Measurements from ENCODE around the gene PCK2. TPM values are rescaled to one million over a fixed set of nuclear protein-coding genes. Genes with fewer than 3 reads are reported as not detected.

PCK2 gene
- total and polyA plus RNA-seq, 2 donors (not counting 3 experiments of a cell fraction or from before 2014, with no cell fraction given) = 23.5 to 24.5 TPM

GRCh38 chr14:24145219-24145618 is 51.1 kb downstream of the PCK2 start:
- TF ChIP-seq EZH2 (IDR thresholded peaks at IDR 0.05; ENCODE audit: borderline replicate concordance, low read depth, low read length, severe bottlenecking) = no peak
- no peak for TF ChIP-seq MAX (IDR thresholded peaks at IDR 0.05; ENCODE audit: insufficient read depth, insufficient read length)
- TF ChIP-seq FOS (IDR thresholded peaks at IDR 0.05; ENCODE audit: borderline replicate concordance, insufficient read depth, low read length) = no peak
- TF ChIP-seq POLR2AphosphoS5 (IDR thresholded peaks at IDR 0.05; ENCODE audit: insufficient read depth, low read depth, low read length) = no peak
- no peak for TF ChIP-seq GATA2 (IDR thresholded peaks at IDR 0.05; ENCODE audit: insufficient read depth, insufficient read length, low read depth, low read length)
- TF ChIP-seq, protein P1, sequence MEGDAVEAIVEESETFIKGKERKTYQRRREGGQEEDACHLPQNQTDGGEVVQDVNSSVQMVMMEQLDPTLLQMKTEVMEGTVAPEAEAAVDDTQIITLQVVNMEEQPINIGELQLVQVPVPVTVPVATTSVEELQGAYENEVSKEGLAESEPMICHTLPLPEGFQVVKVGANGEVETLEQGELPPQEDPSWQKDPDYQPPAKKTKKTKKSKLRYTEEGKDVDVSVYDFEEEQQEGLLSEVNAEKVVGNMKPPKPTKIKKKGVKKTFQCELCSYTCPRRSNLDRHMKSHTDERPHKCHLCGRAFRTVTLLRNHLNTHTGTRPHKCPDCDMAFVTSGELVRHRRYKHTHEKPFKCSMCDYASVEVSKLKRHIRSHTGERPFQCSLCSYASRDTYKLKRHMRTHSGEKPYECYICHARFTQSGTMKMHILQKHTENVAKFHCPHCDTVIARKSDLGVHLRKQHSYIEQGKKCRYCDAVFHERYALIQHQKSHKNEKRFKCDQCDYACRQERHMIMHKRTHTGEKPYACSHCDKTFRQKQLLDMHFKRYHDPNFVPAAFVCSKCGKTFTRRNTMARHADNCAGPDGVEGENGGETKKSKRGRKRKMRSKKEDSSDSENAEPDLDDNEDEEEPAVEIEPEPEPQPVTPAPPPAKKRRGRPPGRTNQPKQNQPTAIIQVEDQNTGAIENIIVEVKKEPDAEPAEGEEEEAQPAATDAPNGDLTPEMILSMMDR (IDR thresholded peaks at IDR 0.05; ENCODE audit: extremely low read depth in 1 of 2, insufficient read depth in 1 of 2, low read depth in 1 of 2, low read length in 2 of 2) = no peak
- TF ChIP-seq JUN (IDR thresholded peaks at IDR 0.05; ENCODE audit: borderline replicate concordance, insufficient read depth, insufficient read length, low read depth) = no peak
- TF ChIP-seq POLR2A (IDR thresholded peaks at IDR 0.05; ENCODE audit: low read depth, low read length) = no peak
- TF ChIP-seq MYC (IDR thresholded peaks at IDR 0.05; ENCODE audit: low read depth, low read length) = no peak

More at GRCh38 chr14:24145219-24145618, 51.1 kb downstream of the PCK2 start:
- no peak overlapping the region for H3K9ac ChIP-seq (replicated peaks; ENCODE audit: extremely low read depth, insufficient read depth, low read length)
- H3K27ac ChIP-seq (ENCODE audit: insufficient read depth, low read depth, low read length) = no peak overlapping the region
- no peaks in the 10 kb centered on the region for H3K9me1 ChIP-seq (replicated peaks; ENCODE audit: control insufficient read depth, extremely low read depth, insufficient read depth, low read length)
- H3K36me3 ChIP-seq (ENCODE audit: control insufficient read depth in 2 of 2, extremely low read depth in 1 of 2, insufficient read depth in 2 of 2, low read length in 2 of 2) = peaks cover 0 to 8% of the 10 kb centered on the region in 2 experiments
- ChIA-PET POLR2A (interaction anchor here (1.1 kb wide), 1 partner anchor 16 kb away, joined by 6 read pairs; the partner anchor contains the start of gene IRF9), CTCF (interaction anchor here (2.7 to 3.1 kb wide), 2 partner anchors 9 to 36 kb away, joined by 14 read pairs; partner anchors contain the start of gene PSME1)
- H3K4me3 ChIP-seq (replicated peaks in 1 of 3; ENCODE audit: insufficient read depth in 1 of 3, low read depth in 1 of 3, low read length in 3 of 3) = no peak overlapping the region
- peaks cover 19% of the 10 kb centered on the region for H3K4me1 ChIP-seq (ENCODE audit: control insufficient read depth, extremely low read depth, insufficient read depth, low read length)
- no peak overlapping the region for H2AFZ ChIP-seq (ENCODE audit: low read depth, low read length)
- intact Hi-C loops (cut with micrococcal nuclease) = loop anchor here (5.0 kb wide), 3 partner anchors 152 to 287 kb away; partner anchors contain the start of genes DHRS1, NFATC4 and NOP9
- H3K27me3 ChIP-seq (ENCODE audit: control insufficient read depth in 2 of 2, insufficient read depth in 2 of 2, low read length in 2 of 2) = no peaks in the 10 kb centered on the region
- FAIRE-seq (no peak), DNase-seq (ENCODE audit: low read depth, low spot score) (no peak)
- no peaks in the 10 kb centered on the region for H4K20me1 ChIP-seq (replicated peaks; ENCODE audit: control insufficient read depth, extremely low read depth, insufficient read depth, low read length)
- no peaks in the 10 kb centered on the region for H3K9me3 ChIP-seq (replicated peaks; ENCODE audit: control insufficient read depth, insufficient read depth, low read length)
- H3K79me2 ChIP-seq (ENCODE audit: control insufficient read depth, insufficient read depth, low read length) = peaks cover 32% of the 10 kb centered on the region
- no TSS peak for BruUV-seq (replicated peaks)
- dilution Hi-C loops (cut with MboI; ENCODE audit: extremely low pct_ligation_motif_present, low sequenced_read_pairs) = no loop called here
- H3K4me2 ChIP-seq (ENCODE audit: insufficient read depth, low read length) = no peak overlapping the region
